HEK293T (cell line): ENCODE data around the gene PANK4.
A peak's percentile ranks its signal among the peaks of the same experiment; 100 is the strongest.

ENCODE experiments used
- CTCF ChIA-PET: fragments of 350-600 bp; formaldehyde crosslinking; extraction: SDS; loops from one replicate; lab custom pipeline; 2021; ENCODE audit warnings: antibody characterized with exemption, inconsistent platforms; lab: Yijun Ruan, JAX
- POLR2A ChIA-PET: fragments of 350-600 bp; formaldehyde crosslinking; extraction: SDS; loops from one replicate; lab custom pipeline; 2020; ENCODE audit warnings: antibody characterized with exemption, inconsistent platforms; lab: Yijun Ruan, JAX
- DNase-seq: peaks from one replicate; pipeline ENCODE4 v3.0.0; 2012; ENCODE audit warnings: mixed read lengths; ENCODE audit errors: extremely low spot score
- ARNT ChIP-seq: fragments of 450-650 bp; IDR thresholded peaks from 2 replicates; pipeline ENCODE4 v1.6.1; 2017; ENCODE audit warnings: mild to moderate bottlenecking
- BHLHE40 ChIP-seq: fragments of 450-650 bp; IDR thresholded peaks from 2 replicates; pipeline ENCODE4 v1.6.1; 2016; ENCODE audit warnings: mild to moderate bottlenecking, moderate library complexity, borderline replicate concordance
- CTBP1 ChIP-seq: fragments of 450-650 bp; IDR thresholded peaks from 2 replicates; pipeline ENCODE4 v1.6.1; 2016; ENCODE audit warnings: borderline replicate concordance
- ELF4 ChIP-seq: fragments of 450-650 bp; IDR thresholded peaks from 2 replicates; pipeline ENCODE4 v1.6.1; 2017; ENCODE audit warnings: antibody characterized with exemption
- FOXA1 ChIP-seq: fragments of 450-650 bp; IDR thresholded peaks from 2 replicates; pipeline ENCODE4 v1.6.1; 2016; ENCODE audit warnings: mild to moderate bottlenecking
- FOXK2 ChIP-seq: fragments of 450-650 bp; IDR thresholded peaks from 2 replicates; pipeline ENCODE4 v1.6.1; 2016; ENCODE audit warnings: mild to moderate bottlenecking
- FOXM1 ChIP-seq: fragments of 450-650 bp; IDR thresholded peaks from 2 replicates; pipeline ENCODE4 v1.6.1; 2017; ENCODE audit warnings: mild to moderate bottlenecking, borderline replicate concordance
- HDGF ChIP-seq: fragments of 450-650 bp; IDR thresholded peaks from 2 replicates; pipeline ENCODE4 v1.6.1; 2017; ENCODE audit warnings: antibody characterized with exemption, borderline replicate concordance
- L3MBTL2 ChIP-seq: fragments of 450-650 bp; conservative IDR thresholded peaks from 2 replicates; pipeline ENCODE4 v1.6.1; 2016; ENCODE audit warnings: mild to moderate bottlenecking
- LEF1 ChIP-seq: fragments of 450-650 bp; IDR thresholded peaks from 2 replicates; pipeline ENCODE4 v1.6.1; 2017; ENCODE audit warnings: mild to moderate bottlenecking, borderline replicate concordance
- NFRKB ChIP-seq: fragments of 450-650 bp; IDR thresholded peaks from 2 replicates; pipeline ENCODE4 v1.6.1; 2016; ENCODE audit warnings: mild to moderate bottlenecking, moderate library complexity
- SP1 ChIP-seq: fragments of 450-650 bp; IDR thresholded peaks from 2 replicates; pipeline ENCODE4 v1.6.1; 2017
- SUZ12 ChIP-seq: fragments of 450-650 bp; IDR thresholded peaks from 2 replicates; pipeline ENCODE4 v1.6.1; 2016; ENCODE audit warnings: mild to moderate bottlenecking
- TARDBP ChIP-seq: fragments of 450-650 bp; IDR thresholded peaks from 2 replicates; pipeline ENCODE4 v1.6.1; 2016
- ZNF384 ChIP-seq: fragments of 450-650 bp; IDR thresholded peaks from 2 replicates; pipeline ENCODE4 v1.6.1; 2016
- TF ChIP-seq, protein P1 (sequence below): fragments of 450-650 bp; IDR thresholded peaks from 2 replicates; pipeline ENCODE4 v1.6.1; 2016

PANK4 gene

DNA sequence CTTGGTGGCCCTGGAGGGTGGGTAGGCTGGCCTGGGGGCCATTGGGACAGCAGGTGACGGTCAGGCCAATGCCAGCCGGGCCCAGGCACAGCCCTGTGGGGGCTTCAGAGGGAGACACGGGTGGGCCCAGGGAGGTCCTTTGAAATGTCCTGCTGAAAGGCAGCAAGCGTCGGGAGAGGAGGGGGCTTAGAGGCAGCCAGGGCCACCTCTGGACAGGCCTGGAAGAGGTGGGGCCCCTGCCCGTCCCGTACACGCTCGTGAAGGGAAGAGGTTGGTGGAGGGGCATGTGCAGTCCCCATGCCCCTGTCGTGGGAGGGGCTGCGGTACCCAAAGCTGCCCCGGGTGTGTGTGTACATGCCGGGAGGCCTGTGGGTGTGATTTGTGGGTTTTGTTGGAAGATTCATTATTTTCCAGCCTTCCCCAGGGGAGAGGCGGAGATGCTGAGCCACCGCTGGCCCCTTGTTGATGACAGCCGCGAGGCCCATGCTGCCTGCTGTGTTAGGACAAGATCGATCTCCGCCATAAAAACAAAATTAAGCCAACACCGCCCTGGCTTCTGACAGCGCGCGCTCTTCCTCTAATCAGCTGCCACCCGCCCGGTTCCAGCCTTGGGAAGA lies 53.7 kb downstream of the PANK4 start:
- no peak for DNase-seq
- ChIA-PET CTCF (no interaction called here), POLR2A (no interaction called here)
- TF ChIP-seq ARNT (no peak), FOXM1 (no peak), HDGF (no peak), CTBP1 (no peak), BHLHE40 (no peak), LEF1 (no peak), L3MBTL2 (no peak), FOXK2 (no peak)
- TF ChIP-seq, protein P1, sequence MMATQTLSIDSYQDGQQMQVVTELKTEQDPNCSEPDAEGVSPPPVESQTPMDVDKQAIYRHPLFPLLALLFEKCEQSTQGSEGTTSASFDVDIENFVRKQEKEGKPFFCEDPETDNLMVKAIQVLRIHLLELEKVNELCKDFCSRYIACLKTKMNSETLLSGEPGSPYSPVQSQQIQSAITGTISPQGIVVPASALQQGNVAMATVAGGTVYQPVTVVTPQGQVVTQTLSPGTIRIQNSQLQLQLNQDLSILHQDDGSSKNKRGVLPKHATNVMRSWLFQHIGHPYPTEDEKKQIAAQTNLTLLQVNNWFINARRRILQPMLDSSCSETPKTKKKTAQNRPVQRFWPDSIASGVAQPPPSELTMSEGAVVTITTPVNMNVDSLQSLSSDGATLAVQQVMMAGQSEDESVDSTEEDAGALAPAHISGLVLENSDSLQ = peak; percentile 36; the same call in 1 of the 2 replicates

DNA sequence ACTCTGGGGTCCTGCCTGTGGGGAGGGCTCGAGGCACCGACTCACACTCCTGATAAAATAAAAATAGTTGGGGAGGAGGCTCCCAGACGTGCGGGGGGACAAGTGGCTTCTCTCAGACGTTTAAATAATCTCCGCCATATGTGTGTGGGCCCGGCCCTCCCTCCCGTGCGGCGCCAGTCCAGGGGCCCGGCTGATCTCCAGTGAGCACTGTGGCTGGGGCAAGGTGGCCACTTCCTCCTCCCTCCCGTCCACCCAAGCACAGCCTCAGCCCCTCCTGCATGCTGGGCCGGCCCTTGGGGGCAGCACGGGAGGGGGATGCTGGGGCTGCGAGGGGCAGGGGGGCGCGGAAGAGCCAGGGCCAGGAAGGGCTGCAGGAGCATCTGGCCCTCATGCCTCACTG lies 54.3 kb downstream of the PANK4 start:
- ChIA-PET CTCF (no interaction called here), POLR2A (no interaction called here)
- TF ChIP-seq ARNT (no peak), TARDBP (no peak), SUZ12 (no peak), ZNF384 (no peak), HDGF (no peak), FOXK2 (no peak), FOXM1 (no peak)
- DNase-seq = no peak

DNA sequence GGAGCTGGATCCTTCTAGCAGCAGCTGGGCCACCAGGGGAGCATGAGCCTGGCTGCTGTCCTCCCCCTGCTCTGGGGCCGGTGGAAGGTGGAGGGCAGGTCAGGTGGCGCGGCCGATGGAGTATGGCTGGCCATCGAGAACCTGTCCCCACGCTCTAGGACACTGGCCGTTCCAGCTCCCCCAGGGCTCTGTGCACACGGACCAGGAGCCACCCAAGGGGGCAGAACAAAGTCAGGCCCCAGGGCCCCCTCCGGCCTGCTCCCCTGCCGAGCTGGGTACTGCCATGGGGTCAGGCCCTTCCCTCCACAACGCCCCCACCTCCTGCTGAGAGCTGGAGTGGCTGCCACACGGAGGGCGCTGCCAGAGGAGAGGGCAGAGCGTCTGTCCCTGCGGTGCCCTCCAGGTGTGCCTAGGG lies 54.8 kb downstream of the PANK4 start:
- TF ChIP-seq, protein P1 = no peak
- TF ChIP-seq FOXK2 (no peak), SUZ12 (no peak), NFRKB (no peak), BHLHE40 (no peak), TARDBP (no peak), LEF1 (no peak), ZNF384 (no peak), L3MBTL2 (no peak), FOXM1 (no peak), HDGF (no peak), ELF4 (no peak), CTBP1 (no peak), SP1 (no peak)
- ChIA-PET CTCF (no interaction called here), POLR2A (no interaction called here)
- DNase-seq = no peak

DNA sequence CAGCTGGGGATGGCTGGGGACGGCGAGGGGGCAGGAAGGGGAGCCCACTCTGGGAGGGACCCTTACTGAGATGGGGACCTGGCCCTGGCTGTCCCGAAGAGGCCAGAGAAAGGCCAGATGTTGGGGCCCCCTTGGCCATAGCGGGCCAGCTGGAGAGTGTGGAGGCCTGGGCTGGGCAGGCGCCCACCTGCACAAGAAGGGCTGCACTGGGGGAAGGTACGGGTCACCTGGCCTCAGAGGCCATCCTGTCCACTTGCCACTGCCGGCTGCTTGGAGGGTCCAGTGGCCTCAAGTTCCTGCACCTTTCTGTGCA lies 55.3 kb downstream of the PANK4 start:
- TF ChIP-seq TARDBP (no peak), ARNT (no peak), NFRKB (no peak)
- CTCF ChIA-PET = no interaction called here
- DNase-seq = no peak
- POLR2A ChIA-PET = no interaction called here

DNA sequence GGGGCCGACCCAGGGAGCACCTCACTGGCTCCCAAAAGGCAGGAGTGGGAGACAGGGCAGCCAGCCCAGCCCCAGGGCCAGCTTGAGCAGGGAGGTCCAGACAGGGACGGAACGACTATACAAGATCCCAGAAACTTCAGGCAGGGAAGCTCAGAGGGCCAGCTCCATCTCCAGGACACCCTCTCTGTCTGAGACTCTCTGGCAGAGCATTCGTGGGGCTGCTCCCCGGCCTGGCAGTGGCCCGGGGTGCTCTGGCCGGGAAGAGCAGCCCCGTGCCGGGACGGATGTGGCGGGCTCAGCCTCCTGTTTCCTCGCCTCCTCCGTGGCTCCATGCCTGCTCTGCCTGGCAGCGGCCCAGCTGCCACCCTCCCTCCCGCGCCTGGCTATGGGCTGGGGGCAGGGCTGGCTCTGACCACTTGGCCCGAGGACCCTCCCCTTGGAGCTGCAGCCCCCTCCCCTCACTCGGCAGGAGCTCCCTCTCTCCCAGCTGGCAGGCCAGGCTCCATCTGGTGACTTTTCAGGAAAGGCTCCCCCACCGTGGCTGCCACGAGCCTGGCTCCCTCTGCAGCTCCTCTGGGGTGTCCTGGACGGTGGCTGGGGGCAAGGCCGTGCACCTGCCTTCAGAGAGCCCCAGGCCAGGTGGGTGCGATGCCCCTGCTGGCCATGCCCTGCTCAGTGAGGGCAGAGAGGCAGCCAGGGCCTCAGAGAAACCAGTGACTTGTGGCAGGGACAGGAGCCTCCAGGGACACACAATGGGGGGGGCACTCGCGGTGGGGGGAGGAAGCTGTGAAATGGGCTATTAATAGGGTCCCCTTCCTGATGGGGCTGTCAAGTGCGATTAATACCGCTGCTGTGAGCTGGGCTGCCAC lies 55.9 kb downstream of the PANK4 start:
- POLR2A ChIA-PET = interaction anchor here (1.5 kb wide), 1 partner anchor 10 kb away, joined by 3 read pairs; no protein-coding TSS in a partner anchor
- TF ChIP-seq LEF1 (no peak), FOXK2 (no peak), ZNF384 (no peak), NFRKB (no peak), FOXM1 (no peak), FOXA1 (no peak), CTBP1 (no peak), L3MBTL2 (no peak), SP1 (no peak), HDGF (no peak), SUZ12 (no peak), BHLHE40 (no peak), ARNT (no peak), TARDBP (no peak), ELF4 (no peak)
- TF ChIP-seq, protein P1 = no peak
- CTCF ChIA-PET = no interaction called here
- DNase-seq = no peak

DNA sequence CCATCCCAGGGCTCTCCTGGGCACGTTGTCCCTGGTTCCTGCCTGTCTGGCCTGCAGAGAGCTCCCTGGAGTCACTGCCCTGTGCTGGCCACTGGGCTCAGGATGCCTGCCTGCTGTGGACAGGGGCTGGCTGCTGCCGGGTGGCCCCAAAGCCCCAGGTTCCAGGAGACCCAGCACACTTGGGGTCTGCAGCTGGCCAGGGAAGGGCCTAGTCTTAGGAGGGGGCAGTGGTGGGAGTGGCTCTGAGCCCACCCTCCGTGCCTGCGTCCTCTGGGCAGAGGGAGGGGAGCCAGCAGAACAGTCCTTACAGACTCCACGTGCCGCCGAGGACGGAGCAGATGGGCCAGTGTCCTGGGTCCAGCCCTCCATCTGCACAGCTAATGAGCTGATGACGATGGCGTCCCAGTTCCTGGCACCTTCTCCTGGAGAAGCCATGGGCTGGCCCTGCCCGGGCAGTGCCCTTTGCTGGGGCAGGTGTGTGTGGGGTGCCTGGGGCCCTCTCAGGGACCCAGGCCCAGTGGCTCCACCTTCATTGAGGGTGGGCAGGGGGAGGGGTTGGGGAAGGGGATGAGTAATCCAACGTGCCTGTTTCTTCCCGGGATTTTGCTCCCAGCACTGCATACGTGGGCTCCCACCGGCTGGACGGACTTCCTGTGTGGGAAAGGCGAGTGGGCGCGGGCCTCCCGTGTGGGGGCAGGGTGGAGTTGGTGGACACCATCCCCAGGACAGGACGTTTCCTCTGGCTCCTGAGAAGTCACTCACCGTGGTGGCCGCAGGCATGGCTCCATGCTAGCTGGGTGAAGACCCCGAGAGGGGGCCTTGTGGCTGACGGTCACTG lies 57.1 kb downstream of the PANK4 start:
- TF ChIP-seq BHLHE40 (no peak), HDGF (no peak), FOXM1 (no peak)
- DNase-seq = no peak
- POLR2A ChIA-PET = interaction anchor here (1.5 kb wide), 1 partner anchor 11 kb away, joined by 3 read pairs; no protein-coding TSS in a partner anchor
- CTCF ChIA-PET = no interaction called here
